H1 (cell line): ENCODE measurements around the gene CHD9NB. TPM values are rescaled to one million over a fixed set of nuclear protein-coding genes. Genes with fewer than 3 reads are reported as not detected.
A peak's percentile ranks its signal among the peaks of the same experiment; 100 is the strongest.

Experiments
- CTCF ChIA-PET: fragments of 300-600 bp; sonication (Branson Sonifier 250); formaldehyde crosslinking; loops from one replicate; lab custom pipeline; 2021; ENCODE audit not compliant: partially characterized antibody; lab: Charles Lee
- POLR2A ChIA-PET: fragments of 300-600 bp; sonication (Branson Sonifier 250); formaldehyde crosslinking; loops from one replicate; lab custom pipeline; 2021; ENCODE audit warnings: inconsistent platforms; ENCODE audit not compliant: partially characterized antibody; lab: Charles Lee
- DNase-seq, 2 experiments: peaks; one replicate each; pipeline versions ENCODE4 v3.0.0 to v3.0.0-alpha.2; 2010 to 2022; ENCODE audit warnings: low spot score in 2 of 2, low read depth in 1 of 2, mixed read lengths in 1 of 2
- FAIRE-seq: peaks from 2 replicates; lab custom pipeline; 2011; peaks lifted over from hg19 to GRCh38; lab: Jason Lieb, UNC
- H2AFZ ChIP-seq: 2 replicates; pipeline ENCODE4 v1.8.1; 2012; ENCODE audit warnings: low read length, inconsistent platforms
- H2AK5ac ChIP-seq: 2 replicates; pipeline ENCODE4 v1.6.1; 2013; ENCODE audit warnings: low read depth, low read length
- H2BK120ac ChIP-seq: replicated peaks from 2 replicates; pipeline ENCODE3; 2013; ENCODE audit warnings: low read depth, low read length, inconsistent platforms
- H2BK12ac ChIP-seq: 2 replicates; pipeline ENCODE4 v1.6.1; 2013; ENCODE audit warnings: low read depth, low read length
- H2BK15ac ChIP-seq: 2 replicates; pipeline ENCODE4 v1.6.1; 2013; ENCODE audit warnings: low read length
- H2BK20ac ChIP-seq: 2 replicates; pipeline ENCODE4 v1.6.1; 2013; ENCODE audit warnings: low read length
- H2BK5ac ChIP-seq: 2 replicates; pipeline ENCODE4 v1.6.1; 2013; ENCODE audit warnings: low read depth, low read length
- H3K14ac ChIP-seq: 2 replicates; pipeline ENCODE4 v1.6.1; 2013; ENCODE audit warnings: inconsistent platforms; ENCODE audit not compliant: insufficient read length
- H3K18ac ChIP-seq: 2 replicates; pipeline ENCODE4 v1.6.1; 2013; ENCODE audit warnings: low read length; ENCODE audit errors: extremely low read depth
- H3K23ac ChIP-seq: 2 replicates; pipeline ENCODE4 v1.6.1; 2013; ENCODE audit warnings: inconsistent platforms; ENCODE audit not compliant: insufficient read length
- H3K23me2 ChIP-seq: 2 replicates; pipeline ENCODE4 v1.6.1; 2013; ENCODE audit warnings: low read depth, low read length
- H3K27ac ChIP-seq: 2 replicates; pipeline ENCODE4 v1.6.1; 2011; ENCODE audit warnings: low read depth, low read length, inconsistent platforms
- H3K27me3 ChIP-seq, 4 experiments: replicated peaks in 1 of 4; 1 replicate in 1 of 4; 2 replicates in 3 of 4; pipeline versions ENCODE4 v1.6.1 to v1.8.1; 2011 to 2013; ENCODE audit warnings: low read length in 3 of 4, mild to moderate bottlenecking in 3 of 4, inconsistent platforms in 2 of 4, mixed read lengths in 2 of 4, moderate library complexity in 1 of 4; ENCODE audit not compliant: control insufficient read depth in 3 of 4, insufficient read depth in 3 of 4; ENCODE audit errors: extremely low read depth in 1 of 4
- H3K36me3 ChIP-seq, 4 experiments: 2 replicates each; pipeline versions ENCODE4 v1.6.1 to v1.8.1; 2011 to 2013; ENCODE audit warnings: mild to moderate bottlenecking in 4 of 4, low read length in 3 of 4, moderate library complexity in 2 of 4, control low read depth in 1 of 4, inconsistent platforms in 1 of 4; ENCODE audit not compliant: insufficient read depth in 4 of 4, control insufficient read depth in 2 of 4
- H3K4ac ChIP-seq: replicated peaks from 2 replicates; pipeline ENCODE3; 2013; ENCODE audit warnings: low read length, low read depth, mixed read lengths, inconsistent platforms; ENCODE audit not compliant: insufficient read length
- H3K4me1 ChIP-seq, 4 experiments: replicated peaks in 1 of 4; 1 replicate in 1 of 4; 2 replicates in 3 of 4; pipeline versions ENCODE4 v1.6.1 to v1.8.1; 2011 to 2013; ENCODE audit warnings: low read length in 3 of 4, inconsistent platforms in 2 of 4, mixed read lengths in 1 of 4; ENCODE audit not compliant: insufficient read depth in 4 of 4, control insufficient read depth in 3 of 4
- H3K4me2 ChIP-seq, 2 experiments: 2 replicates each; pipeline versions ENCODE4 v1.6.1 to v1.8.1; 2011 to 2013; ENCODE audit warnings: low read depth in 2 of 2, low read length in 2 of 2, control low read depth in 1 of 2, inconsistent platforms in 1 of 2, mild to moderate bottlenecking in 1 of 2; ENCODE audit not compliant: insufficient read depth in 1 of 2
- H3K4me3 ChIP-seq, 4 experiments: fragments of 200-600, 300-600 bp in 1 of 4; sonication (generic), shearing (Covaris generic), sonication (Bioruptor Twin) in 1 of 4; 2 replicates each; pipeline versions ENCODE4 v1.5.1 to v1.8.1; 2011 to 2016; ENCODE audit warnings: low read length in 4 of 4, low read depth in 3 of 4, control low read depth in 2 of 4, inconsistent platforms in 2 of 4, mild to moderate bottlenecking in 2 of 4, mixed read lengths in 1 of 4, moderate library complexity in 1 of 4; ENCODE audit not compliant: insufficient read depth in 2 of 4; ENCODE audit errors: extremely low read depth in 1 of 4
- H3K56ac ChIP-seq: replicated peaks from 2 replicates; pipeline ENCODE3; 2013; ENCODE audit warnings: low read depth, mild to moderate bottlenecking, mixed read lengths, low read length, inconsistent platforms; ENCODE audit not compliant: insufficient read length
- H3K79me1 ChIP-seq: 2 replicates; pipeline ENCODE4 v1.6.1; 2013; ENCODE audit warnings: low read depth, low read length, control low read depth
- H3K79me2 ChIP-seq, 2 experiments: 2 replicates each; pipeline versions ENCODE4 v1.6.1 to v1.8.1; 2012 to 2013; ENCODE audit warnings: low read length in 2 of 2, mild to moderate bottlenecking in 2 of 2, inconsistent platforms in 1 of 2; ENCODE audit not compliant: insufficient read depth in 2 of 2, control insufficient read depth in 1 of 2
- H3K9ac ChIP-seq, 4 experiments: replicated peaks in 1 of 4; 1 replicate in 1 of 4; 2 replicates in 3 of 4; pipeline versions ENCODE4 v1.6.1 to v1.8.1; 2011 to 2013; ENCODE audit warnings: low read depth in 3 of 4, low read length in 3 of 4, control low read depth in 2 of 4, mild to moderate bottlenecking in 2 of 4, moderate library complexity in 2 of 4, inconsistent platforms in 1 of 4; ENCODE audit errors: extremely low read depth in 1 of 4
- H3K9me3 ChIP-seq, 2 experiments: 2 replicates each; pipeline versions ENCODE4 v1.6.1 to v1.8.1; 2012 to 2013; ENCODE audit warnings: mild to moderate bottlenecking in 2 of 2, moderate library complexity in 2 of 2, control low read depth in 1 of 2, inconsistent platforms in 1 of 2, low read depth in 1 of 2, low read length in 1 of 2, mixed read lengths in 1 of 2; ENCODE audit not compliant: insufficient read depth in 2 of 2
- H4K20me1 ChIP-seq, 2 experiments: replicated peaks in 1 of 2; 2 replicates each; pipeline versions ENCODE3 to v1.8.1; 2011 to 2013; ENCODE audit warnings: inconsistent platforms in 2 of 2, low read length in 2 of 2, mild to moderate bottlenecking in 1 of 2; ENCODE audit not compliant: insufficient read depth in 2 of 2, control insufficient read depth in 1 of 2
- H4K5ac ChIP-seq: 2 replicates; pipeline ENCODE4 v1.6.1; 2013; ENCODE audit warnings: low read length, low read depth, mixed read lengths, inconsistent platforms; ENCODE audit not compliant: insufficient read length
- H4K8ac ChIP-seq: 2 replicates; pipeline ENCODE4 v1.8.0; 2013; ENCODE audit warnings: mild to moderate bottlenecking, moderate library complexity, low read length, inconsistent platforms; ENCODE audit not compliant: insufficient read depth; ENCODE audit errors: extremely low read depth
- H4K91ac ChIP-seq: replicated peaks from 2 replicates; pipeline ENCODE3; 2013; ENCODE audit warnings: low read length, mixed read lengths, inconsistent platforms; ENCODE audit not compliant: insufficient read length
- BCL11A ChIP-seq, 2 experiments: IDR thresholded peaks; one replicate each; pipeline ENCODE4 v1.6.1; 2011; ENCODE audit warnings: low read depth in 2 of 2, low read length in 2 of 2, mild to moderate bottlenecking in 2 of 2
- SP1 ChIP-seq: IDR thresholded peaks from 2 replicates; pipeline ENCODE4 v1.6.1; 2011; ENCODE audit warnings: low read depth, low read length
- ZNF274 ChIP-seq: IDR thresholded peaks from 2 replicates; pipeline ENCODE4 v1.7.0; 2012; ENCODE audit warnings: low read length, borderline replicate concordance; ENCODE audit errors: extremely low read depth
- WGBS, 2 experiments: shearing (Covaris generic) in 1 of 2; methylation state at CpG; one replicate each; pipeline versions ENCODE4 v1.1.6 to v1.1.7; 2013 to 2015; ENCODE audit warnings: low lambda C conversion rate in 2 of 2, mixed read lengths in 2 of 2, inconsistent platforms in 1 of 2, low coverage in 1 of 2, missing lambda C conversion rate in 1 of 2; ENCODE audit not compliant: insufficient replicate concordance in 2 of 2, insufficient coverage in 1 of 2, insufficient read length in 1 of 2; ENCODE audit errors: extremely low coverage in 1 of 2, missing lambda C conversion rate in 1 of 2; 5-methylcytosine and 5-hydroxymethylcytosine counted together
- polyA plus RNA-seq, 7 experiments: library from polyadenylated mRNA; depleted of rRNA in 3 of 7; stranded (reverse) in 5 of 7; unstranded in 2 of 7; fragments of >200 nt in 5 of 7; fragments of 200-250 nt in 2 of 7; gene quantifications; 1 replicate in 5 of 7; 2 replicates in 1 of 7; 4 replicates in 1 of 7; pipeline versions ENCODE4 v1.2.1 to v1.2.3, GENCODE V29; 2011 to 2013; ENCODE audit warnings: missing spikeins in 2 of 7, mixed read lengths in 2 of 7
- total RNA-seq: library from RNA; stranded (reverse); fragmentation: NEBNext Ultra II Directional; extraction: Animal tissue kit (Norgen Biotek cat#: 25700); gene quantifications from 2 replicates; pipeline ENCODE4 v1.2.1, GENCODE V29; 2021

CHD9NB gene
- total and polyA plus RNA-seq, 2 of the 8 experiments (the other 6 are each of a cell fraction or from before 2014, with no cell fraction given): 4.5 to 5.9 TPM

GRCh38 chr16:53058441-53058840 lies 5.7 kb upstream of the CHD9NB start:
- Histone ChIP-seq H3K56ac (no peak overlapping the region), H3K18ac (no peak overlapping the region), H4K8ac (no peak overlapping the region), H2BK5ac (no peak overlapping the region), H4K91ac (no peak overlapping the region), H2AK5ac (peak overlapping the region; percentile 83; the same call in 1 of the 2 replicates), H3K36me3 (no peaks in the 10 kb centered on the region; a peak in 1 of 8 replicates), H2BK20ac (no peak overlapping the region), H3K4ac (no peak overlapping the region), H4K5ac (no peak overlapping the region), H3K4me3 (no peak overlapping the region), H3K14ac (no peak overlapping the region), H3K23me2 (no peaks in the 10 kb centered on the region; the same call in 1 of the 2 replicates), H2BK120ac (no peak overlapping the region), H3K4me1 (peaks cover 6 to 14% (median 11%) of the 10 kb centered on the region in 4 experiments; a peak in 5 of 7 replicates), H2BK15ac (0 out of 2 replicates have a peak overlapping the region, but pooled peaks have one; percentile 18), H4K20me1 (no peaks in the 10 kb centered on the region), H2AFZ (no peak overlapping the region), H3K27ac (no peak overlapping the region), H3K27me3 (no peaks in the 10 kb centered on the region), H2BK12ac (0 out of 2 replicates have a peak overlapping the region, but pooled peaks have one; percentile 7), H3K9me3 (no peaks in the 10 kb centered on the region), H3K79me1 (peaks cover 11% of the 10 kb centered on the region; the same call in 1 of the 2 replicates), H3K23ac (no peak overlapping the region), H3K4me2 (no peak overlapping the region), H3K9ac (no peak overlapping the region; a peak in 1 of 7 replicates), H3K79me2 (peaks cover 0 to 48% of the 10 kb centered on the region in 2 experiments; a peak in 2 of 4 replicates)
- CTCF ChIA-PET: interaction anchor here (0.8 to 2.1 kb wide), 5 partner anchors 41 to 149 kb away, joined by 3 to 6 read pairs (median 6); no protein-coding TSS in a partner anchor
- DNase-seq (no peak), FAIRE-seq (no peak)
- 92% methylated on average over 5 of the region's 5 CpGs; no CpG with 5 or more reads in 1 of the 2 experiments for WGBS, 2 experiments
- no peak for TF ChIP-seq ZNF274
- TF ChIP-seq SP1: no peak
- no peak for TF ChIP-seq BCL11A (IDR thresholded peaks at IDR 0.05; ENCODE audit: low read depth in 2 of 2, low read length in 2 of 2)
- POLR2A ChIA-PET: interaction anchor here (0.6 to 1.5 kb wide), 3 partner anchors 17 to 37 kb away, joined by 3 to 4 read pairs (median 3); no protein-coding TSS in a partner anchor
